Medulla oblongata (tissue), 1 donor: ENCODE data around the gene RHNO1.

Source experiments
- DNase-seq: peaks from one replicate; pipeline ENCODE4 v3.0.0-alpha.2; 2015; ENCODE audit errors: extremely low spot score

RHNO1 gene

GRCh38 chr12:2902272-2902880 is 25.4 kb downstream of the RHNO1 start:
- peak; percentile 82 for DNase-seq

- DNase-seq: no peak
These were observed 27.2 kb downstream of the RHNO1 start for GRCh38 chr12:2904260-2904659.

DNA sequence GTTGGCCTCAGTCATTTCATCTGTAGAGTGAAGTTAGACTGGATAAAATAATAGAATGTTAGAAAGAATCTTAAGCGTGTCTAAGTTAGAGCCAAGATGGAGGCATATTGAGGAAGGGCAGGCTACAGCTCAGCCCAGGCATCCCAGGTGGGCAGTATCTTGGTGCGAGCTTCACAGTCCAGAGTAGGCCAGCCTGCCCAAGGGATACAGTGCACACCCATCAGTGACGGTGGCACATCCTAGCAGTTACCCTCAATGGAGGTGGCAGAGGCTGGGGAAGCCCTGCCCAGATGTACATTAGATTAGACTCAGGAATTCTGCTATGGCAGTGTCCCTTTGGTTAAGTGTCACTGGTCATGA is 35.2 kb downstream of the RHNO1 start:
- DNase-seq: no peak

DNA sequence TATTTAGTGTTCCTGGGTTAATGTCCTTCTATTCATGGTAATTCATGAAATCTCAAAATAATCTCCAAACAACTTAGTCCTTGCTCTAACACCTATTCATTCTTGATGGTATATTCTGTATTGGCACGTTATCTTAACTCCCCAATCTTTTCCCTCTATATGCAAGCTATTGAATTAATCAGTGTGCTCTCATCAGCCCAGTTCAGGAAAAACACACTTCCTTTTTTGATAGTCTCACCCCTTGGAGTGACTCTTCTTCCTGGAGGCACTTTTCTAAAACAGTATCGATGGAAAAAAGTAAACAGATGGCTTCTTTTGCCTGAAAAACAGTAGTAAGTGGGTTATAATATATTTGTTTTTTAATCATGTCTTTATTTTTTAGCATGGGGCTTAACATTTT is 42.2 kb downstream of the RHNO1 start:
- no peak for DNase-seq

DNA sequence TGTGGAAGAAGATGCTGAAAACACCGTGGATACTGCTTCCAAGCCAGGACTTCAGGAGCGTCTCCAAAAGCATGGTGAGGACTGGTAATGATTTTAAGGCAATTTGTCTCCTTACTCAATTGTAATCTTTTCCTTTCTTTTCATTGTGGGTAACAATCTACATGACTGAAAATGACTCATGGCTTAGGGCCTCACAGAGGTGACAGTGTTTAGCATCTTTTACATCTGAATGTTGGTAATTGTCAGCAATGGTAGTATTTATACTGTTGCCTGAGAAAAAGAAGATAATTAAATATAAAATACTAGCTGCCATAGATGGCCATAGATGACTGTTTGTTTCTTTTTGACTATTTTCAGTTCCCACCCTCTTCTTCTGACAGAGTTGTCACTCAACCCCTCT is 45.3 kb downstream of the RHNO1 start:
- no peak for DNase-seq

DNA sequence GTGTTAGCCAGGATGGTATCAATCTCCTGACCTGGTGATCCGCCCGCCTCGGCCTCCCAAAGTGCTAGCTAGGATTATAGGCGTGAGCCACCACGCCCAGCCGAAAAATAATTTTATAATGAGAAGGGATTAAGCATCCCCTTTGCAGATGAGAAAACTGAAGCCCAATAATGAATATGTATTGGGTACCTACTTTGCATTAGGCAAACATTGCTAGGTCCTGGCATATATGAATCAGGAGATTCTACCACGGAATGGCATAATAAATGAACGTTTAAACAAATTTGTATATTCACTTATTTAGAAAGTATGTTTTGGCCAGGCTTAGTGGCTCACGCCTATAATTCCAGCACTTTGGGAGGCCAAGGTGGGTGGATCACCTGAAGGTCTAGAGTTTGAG is 46.0 kb downstream of the RHNO1 start:
- no peak for DNase-seq

- no peak for DNase-seq
These were observed 47.0 kb downstream of the RHNO1 start for GRCh38 chr12:2924019-2924418.

GRCh38 chr12:2925322-2925995 is 48.4 kb downstream of the RHNO1 start:
- DNase-seq: no peak

DNA sequence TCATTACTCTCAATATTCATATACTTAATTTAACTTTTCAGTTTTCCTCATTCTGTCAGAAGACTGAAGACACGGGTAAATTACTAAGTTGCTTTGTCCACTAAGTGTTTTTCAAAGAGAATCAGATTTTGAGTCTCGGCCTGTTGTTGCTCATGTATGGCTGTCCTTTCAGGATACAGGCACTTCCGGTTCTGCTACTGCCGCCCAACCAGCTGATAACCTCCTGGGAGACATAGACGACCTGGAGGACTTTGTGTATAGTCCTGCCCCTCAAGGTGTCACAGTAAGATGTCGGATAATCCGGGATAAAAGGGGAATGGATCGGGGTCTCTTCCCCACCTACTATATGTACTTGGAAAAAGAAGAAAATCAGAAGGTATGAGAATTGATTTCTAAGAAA is 53.8 kb downstream of the RHNO1 start:
- DNase-seq: no peak

GRCh38 chr12:2933586-2933985 is 56.6 kb downstream of the RHNO1 start:
- DNase-seq: no peak

- no peak for DNase-seq
These were observed 57.3 kb downstream of the RHNO1 start for GRCh38 chr12:2934371-2934770.

DNA sequence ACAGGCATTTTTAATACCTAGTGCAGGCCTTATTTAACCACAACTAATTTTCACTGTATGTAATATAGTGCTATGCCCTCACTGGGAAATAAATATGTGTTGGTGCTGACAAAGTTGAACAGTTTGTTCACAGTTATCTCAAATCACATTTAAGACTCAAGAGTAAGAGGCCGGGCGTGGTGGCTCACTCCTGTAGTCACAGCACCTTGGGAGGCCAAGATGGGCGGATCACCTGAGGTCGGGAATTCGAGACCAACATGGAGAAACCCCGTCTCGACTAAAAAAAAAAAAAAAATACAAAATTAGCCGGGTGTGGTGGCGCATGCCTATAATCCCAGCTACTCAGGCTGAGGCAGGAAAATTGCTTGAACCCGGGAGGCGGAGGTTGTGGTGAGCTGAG is 59.3 kb downstream of the RHNO1 start:
- no peak for DNase-seq

DNA sequence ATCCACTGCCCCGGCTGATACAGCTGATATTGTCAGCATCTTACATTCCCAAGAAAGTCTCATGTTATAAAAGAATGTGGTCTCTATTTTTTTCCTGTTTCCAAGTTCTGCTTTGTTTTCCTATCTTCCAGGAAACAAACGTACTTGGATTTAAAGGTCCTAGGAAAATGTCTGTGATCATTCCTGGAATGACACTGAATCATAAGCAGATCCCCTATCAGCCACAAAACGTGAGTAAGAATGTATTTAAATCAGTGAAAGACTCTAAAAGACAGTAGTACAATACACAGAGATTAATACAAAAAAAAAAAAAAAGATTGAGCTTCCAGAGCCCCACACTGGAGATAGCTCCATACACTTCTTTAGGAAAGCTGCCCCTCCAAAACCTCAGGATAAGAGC is 60.5 kb downstream of the RHNO1 start:
- no peak for DNase-seq
